A172 (cell line): Measurements from ENCODE around the gene INF2. TPM values are rescaled to one million over a fixed set of nuclear protein-coding genes. Genes with fewer than 3 reads are reported as not detected.
"Not testable (repeated sequence)": the region's sequence is repeated elsewhere in the genome, so short reads cannot be mapped to it uniquely, and the experiment has no call there.

Experiments used
- DNase-seq: peaks from one replicate; pipeline ENCODE4 v3.0.0-alpha.2; 2015; ENCODE audit warnings: low spot score
- total RNA-seq: library from RNA; depleted of rRNA; stranded (reverse); fragments of >200 nt; shearing (Covaris generic); gene quantifications from 2 replicates; pipeline ENCODE4 v1.2.3, GENCODE V29; 2014

INF2 gene
- total RNA-seq, 1 experiment from 2014 or later: 93.1 TPM

- DNase-seq: no peak
Measured at GRCh38 chr14:104657101-104657524, 32.3 kb upstream of the INF2 start.

- no peak for DNase-seq
Measured at GRCh38 chr14:104657563-104658324, 31.7 kb upstream of the INF2 start.

GRCh38 chr14:104658325-104658712, 31.1 kb upstream of the INF2 start:
- DNase-seq: no peak

DNA sequence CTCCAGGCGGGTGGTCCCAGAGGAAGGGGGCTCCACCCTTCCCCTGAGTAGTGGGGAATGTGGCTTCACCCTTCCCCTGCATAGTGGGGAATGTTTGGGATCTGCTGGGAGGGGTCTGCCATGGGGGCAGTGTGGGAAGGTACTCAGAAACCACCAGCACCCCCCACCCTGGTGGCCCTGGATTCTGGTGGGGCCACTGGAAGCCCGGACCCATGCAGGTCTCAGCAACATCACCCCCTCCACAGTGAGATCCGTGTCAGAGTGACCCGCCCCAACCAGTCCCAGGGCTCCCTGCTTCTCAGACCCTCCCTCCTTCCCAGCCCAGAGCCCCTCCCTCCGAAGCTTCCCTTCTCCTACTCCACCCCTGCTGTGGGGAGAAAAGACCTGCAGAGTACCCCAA, 30.3 kb upstream of the INF2 start:
- DNase-seq: no peak

DNA sequence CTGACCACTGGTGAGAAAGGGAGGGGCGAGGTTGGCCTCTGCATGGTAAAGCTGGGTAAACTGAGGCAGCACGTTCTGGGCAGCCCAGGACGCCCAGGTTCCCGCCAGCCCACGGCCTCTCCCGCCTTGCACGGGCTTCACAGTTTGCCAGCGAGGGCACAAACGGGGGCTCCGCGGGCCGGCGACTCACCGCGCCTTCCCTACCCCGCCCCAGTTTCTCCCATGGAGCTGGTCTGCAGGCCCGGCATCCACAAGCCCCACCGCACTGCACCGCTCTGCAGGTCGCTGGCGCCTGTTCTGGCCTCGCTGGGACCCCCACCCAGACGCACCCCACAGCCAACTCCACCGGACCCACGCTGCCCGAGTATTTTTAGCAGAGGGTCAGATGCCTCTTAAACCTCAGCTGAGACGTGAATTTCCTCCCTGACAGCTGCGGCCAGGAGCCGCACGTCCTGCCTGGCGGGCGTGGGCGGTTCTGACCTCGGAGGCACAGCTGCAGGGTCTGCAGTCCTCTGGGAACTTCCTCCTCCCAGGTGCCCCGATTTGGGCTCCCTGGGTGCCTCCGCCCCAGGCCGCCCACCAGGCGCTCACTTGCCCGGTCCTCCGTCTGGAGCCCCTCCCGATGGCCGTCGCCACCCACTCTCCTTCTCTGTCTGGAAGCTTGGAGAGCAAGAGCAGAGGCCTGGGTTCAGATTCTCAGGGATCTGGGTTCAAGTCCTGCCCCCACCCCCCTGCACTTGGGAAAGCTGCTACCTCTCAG, 29.5 kb upstream of the INF2 start:
- no peak for DNase-seq

GRCh38 chr14:104660597-104660996, 28.8 kb upstream of the INF2 start:
- no peak for DNase-seq

DNA sequence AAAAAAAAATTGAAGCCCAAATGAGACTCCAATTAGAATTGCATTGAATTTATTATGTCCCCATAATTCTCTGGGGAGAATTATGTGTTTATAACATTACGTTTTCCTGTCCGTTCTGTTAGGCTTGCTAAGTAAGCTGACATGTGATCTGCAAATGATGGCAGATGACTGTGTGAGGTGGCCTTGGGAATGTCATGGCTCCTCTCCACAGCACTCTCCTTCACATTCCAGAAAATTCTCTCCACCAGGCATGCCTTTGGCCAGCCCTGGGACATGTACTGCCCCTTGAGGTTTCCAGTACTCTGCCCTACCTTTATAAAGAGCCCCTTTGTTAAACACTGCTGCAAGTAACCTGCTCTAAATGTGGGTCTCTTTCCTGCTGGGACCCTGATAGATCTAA, 28.3 kb upstream of the INF2 start:
- DNase-seq: no peak

DNA sequence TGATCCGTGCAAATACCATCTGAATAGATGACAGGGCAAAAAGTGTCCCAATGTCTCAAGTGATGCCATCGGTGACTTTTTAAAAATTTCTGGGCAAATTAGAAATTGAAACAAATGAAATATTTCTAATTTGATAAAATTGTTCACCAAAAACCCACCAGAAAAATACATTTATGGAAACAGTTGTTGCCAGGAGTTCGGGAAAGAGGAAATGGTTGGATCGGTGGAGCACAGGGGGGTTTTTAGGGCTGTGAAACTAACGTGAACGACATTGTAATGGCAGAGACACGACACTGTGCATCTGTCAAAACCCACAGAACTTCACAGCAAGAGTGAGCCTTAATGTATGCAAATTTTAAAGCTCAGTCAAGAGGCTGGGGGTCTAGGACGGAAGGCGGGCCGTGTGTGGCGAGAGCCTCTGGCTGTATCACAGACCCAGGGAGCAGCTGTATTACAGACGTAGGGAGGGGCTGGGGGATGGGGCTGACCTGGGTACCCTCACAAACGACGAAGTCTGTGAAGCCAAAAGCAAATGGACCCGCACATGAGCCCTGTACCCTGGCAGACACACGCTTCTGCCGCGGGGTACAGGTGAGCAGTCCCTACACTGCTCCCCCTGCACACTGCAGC, 27.8 kb upstream of the INF2 start:
- not testable (repeated sequence) for DNase-seq

- DNase-seq: not testable (repeated sequence)
Measured at GRCh38 chr14:104662472-104662871, 26.9 kb upstream of the INF2 start.

DNA sequence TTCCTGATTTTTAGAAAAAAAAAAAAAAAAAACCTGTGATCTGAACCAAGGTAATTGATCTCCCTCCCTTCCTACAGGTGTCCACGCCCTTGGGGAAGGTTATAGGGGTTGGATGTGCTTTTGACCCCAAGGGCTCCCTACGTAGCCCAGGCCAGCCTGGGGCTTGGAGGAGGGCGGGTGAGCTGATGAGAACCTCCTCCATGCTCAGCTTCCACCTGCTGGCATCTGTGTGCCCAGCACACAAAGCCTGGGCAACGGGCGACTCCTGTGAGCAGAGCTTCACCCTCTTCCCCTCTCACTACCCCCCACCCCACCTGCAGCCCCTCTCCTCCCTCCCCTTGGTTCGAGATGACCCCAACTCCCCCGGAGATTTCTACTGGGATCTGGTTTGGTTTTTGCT, 25.3 kb upstream of the INF2 start:
- DNase-seq: no peak

GRCh38 chr14:104664588-104664987, 24.8 kb upstream of the INF2 start:
- no peak for DNase-seq

DNA sequence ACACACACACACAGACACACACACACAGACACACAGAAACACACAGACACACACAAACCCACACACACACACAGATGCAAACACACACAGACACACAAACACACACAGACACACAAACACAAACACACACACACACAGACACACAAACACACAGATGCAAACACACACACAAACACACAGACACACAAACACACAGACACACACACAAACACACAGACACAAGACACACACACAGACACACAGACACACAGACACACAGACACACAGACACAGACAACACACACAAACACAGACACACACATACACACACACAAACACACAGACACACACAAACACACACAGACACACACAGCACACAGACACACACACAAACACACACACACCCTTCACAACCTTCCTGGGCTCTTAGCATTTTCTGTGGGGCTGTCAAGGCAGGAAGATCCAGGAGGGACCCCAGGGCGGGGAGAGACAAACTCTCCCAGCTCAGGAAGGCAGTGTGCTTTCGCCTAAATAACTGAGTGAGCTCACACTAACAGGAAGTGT, 24.2 kb upstream of the INF2 start:
- DNase-seq: no peak

DNA sequence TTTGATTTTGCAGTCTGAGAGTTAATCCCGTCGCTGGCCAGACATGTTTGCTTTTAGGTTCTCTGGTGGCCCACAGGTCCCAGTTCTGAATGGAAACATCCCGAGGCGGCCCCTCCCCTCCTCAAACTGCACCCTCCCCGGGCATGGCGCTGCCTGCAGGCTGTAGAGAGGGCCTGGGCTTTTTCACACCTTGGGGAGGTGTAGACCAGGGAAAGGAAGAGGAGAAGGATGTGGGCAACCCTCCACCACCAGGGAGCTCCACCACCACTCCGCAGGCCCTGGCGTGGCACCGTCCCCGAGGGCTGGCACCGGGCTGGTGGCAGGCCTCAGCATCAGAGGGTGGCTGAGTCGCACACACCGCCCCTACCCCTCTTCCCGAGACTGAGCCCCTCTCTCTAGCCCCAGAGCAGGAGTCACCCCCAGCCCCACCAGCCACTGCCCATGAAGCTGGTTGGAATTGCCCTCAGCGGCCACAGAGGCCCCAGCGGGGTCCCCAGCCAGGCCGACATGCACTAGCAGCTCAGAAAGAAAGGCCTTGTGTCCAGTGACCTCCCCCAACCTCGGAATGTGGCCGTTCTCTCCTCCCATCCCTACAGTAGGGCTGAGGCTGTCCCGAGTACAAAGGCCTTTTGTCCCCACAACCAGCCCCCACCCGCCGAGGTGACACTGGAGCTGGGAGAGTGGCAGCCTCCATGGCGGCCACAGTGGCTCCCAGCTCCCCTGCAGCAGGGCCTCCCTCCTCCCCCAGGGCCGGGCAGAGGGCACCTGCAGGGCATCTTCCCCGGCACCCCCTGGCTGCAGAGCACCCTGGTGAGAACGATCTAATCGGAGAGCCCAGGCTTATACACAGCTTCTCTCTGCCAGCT, 23.5 kb upstream of the INF2 start:
- peak; percentile 53 for DNase-seq

GRCh38 chr14:104666523-104666895, 22.9 kb upstream of the INF2 start:
- DNase-seq: not testable (repeated sequence)

- no peak for DNase-seq
Measured at GRCh38 chr14:104666981-104667380, 22.4 kb upstream of the INF2 start.

DNA sequence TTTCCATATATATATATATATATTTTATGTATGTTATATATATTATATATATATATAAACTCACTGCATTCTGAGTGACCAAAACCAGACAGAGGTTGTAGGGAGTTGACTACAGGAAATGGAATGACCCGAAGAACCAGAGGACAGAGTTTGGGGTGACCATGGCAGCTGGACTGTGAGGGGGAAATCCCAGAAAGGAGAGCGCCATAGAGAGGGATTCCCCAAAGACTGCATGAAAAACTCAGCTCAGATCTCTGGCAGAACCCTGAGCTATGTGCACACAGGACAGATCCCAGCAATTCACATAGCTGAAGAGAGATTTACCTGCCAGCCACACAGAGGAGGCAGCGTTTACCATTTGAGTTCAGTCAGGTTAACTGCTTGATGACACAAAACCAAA, 19.7 kb upstream of the INF2 start:
- no peak for DNase-seq

DNA sequence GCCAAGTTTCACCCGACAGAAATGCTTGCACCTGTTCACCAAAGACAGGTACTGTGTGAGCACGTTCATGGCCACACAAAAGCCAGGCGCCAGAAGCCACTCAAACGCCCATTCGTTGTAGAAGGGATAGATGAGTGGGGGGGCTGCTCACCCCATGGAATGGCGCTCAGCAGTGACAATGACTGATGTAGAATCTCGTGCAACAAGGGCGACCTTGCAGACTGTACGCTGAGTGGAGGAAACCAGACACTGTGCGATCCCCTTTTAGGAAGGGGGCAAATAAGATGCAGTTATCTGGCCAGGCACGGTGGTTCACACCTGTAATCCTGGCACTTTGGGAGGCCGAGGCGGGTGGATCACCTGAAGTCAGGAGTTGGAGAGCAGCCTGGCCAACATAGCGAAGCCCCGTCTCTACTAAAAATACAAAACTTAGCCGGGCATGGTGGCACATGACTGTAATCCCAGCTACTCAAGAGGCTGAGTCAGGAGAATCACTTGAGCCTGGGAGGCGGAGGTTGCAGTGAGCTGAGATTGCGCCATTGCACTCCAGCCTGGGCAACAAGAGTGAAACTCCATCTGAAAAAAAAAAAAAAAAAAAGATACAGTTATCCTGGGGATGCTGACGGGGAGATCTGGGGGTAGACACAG, 18.0 kb upstream of the INF2 start:
- DNase-seq: not testable (repeated sequence)

DNA sequence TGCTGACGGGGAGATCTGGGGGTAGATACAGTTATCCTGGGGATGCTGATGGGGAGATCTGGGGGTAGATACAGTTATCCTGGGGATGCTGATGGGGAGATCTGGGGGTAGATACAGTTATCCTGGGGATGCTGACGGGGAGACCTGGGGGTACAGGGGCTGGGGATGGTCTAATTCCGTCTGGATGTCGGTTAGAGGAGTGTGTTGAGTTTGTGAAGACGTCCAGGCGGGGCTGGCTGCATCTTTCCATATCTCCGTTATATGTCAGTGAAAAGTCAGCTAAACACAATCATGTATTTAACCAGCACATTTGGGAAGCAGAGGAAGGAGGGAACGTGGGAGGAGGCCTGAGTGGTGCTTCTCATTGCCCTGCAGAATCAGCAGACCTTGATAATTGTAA, 17.3 kb upstream of the INF2 start:
- not testable (repeated sequence) for DNase-seq

DNA sequence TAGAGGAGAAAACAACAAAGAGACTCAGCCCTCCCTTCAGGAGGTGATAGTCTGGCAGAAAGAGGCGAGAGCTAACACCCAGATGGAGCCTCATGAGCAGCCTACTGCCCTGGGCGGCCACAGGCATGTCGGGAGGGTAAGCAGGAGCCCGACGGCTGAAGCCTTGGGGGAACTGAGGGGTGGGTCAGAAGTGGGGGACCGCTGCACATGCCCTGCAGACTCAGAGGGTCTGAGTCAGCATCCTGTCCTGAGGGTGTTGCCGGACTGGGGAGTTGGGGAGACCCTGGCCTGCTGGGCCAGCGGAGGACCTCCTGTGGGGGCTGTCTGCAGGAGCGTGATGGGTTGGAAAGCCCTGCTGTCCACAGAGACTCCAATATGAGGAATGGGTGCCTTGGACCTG, 15.9 kb upstream of the INF2 start:
- no peak for DNase-seq

DNA sequence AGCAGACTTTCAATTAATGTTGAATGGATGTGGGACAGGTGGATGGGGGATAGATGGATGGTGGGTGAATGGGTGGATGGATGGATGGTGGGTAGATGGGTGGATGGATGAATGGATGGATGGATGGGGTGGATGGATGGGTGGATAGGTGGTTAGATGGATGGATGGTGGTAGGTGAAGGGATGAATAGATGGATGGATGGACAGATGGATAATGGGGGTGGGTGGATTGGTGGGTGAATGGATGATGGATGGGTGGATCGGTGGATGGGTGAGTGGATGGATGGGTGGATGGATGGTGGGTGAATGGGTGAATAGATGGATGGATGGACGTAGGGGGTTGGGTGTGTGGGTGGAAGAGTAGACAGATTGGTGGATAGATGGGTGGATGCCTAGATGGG, 14.0 kb upstream of the INF2 start:
- no peak for DNase-seq

DNA sequence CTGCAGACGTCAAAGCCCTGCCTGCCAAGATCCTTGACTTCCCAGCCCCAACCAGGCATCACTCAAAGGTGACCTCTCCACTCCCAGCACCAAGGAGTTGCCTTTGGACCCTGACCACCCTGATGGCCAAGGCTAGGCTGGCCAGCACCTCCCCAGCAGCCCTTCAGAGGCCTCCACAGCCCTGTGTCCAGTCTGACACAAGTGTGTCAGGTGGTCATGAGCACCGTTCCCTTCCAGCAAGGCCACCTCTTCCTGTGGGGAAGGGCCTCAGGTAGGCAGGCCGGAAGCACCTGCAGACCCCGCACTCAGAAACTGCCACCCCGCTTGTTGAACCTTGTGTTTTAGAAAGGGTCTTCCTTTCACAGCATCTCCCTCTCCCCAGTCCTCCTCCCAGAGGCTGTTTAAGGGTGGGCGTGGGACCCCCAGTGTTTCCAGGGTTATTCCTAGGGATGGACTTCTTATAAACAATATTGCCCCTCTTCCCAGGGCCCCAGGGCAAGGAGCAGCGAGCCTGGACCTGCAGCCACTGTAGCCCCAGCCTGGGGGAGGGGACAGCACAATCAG, 13.2 kb upstream of the INF2 start:
- DNase-seq: no peak
